Neural cell (in vitro differentiated cells): ENCODE results near the gene GANC.

Source experiments
- CTCF ChIP-seq: fragments of 450-650 bp; IDR thresholded peaks from 2 replicates; pipeline ENCODE4 v1.5.1; 2014; ENCODE audit warnings: antibody characterized with exemption, mild to moderate bottlenecking, moderate library complexity; ENCODE audit not compliant: poor library complexity, severe bottlenecking
- EP300 ChIP-seq: fragments of 450-650 bp; conservative IDR thresholded peaks from 2 replicates; pipeline ENCODE4 v1.6.1; 2014; ENCODE audit warnings: antibody characterized with exemption, mild to moderate bottlenecking, moderate library complexity; ENCODE audit not compliant: poor library complexity, severe bottlenecking
- EZH2 ChIP-seq: fragments of 200-600, 300-800 bp; shearing (Covaris generic), sonication (generic); IDR thresholded peaks from 2 replicates; pipeline ENCODE4 v1.6.1; 2014; ENCODE audit warnings: antibody characterized with exemption, low read length, borderline replicate concordance, mild to moderate bottlenecking; ENCODE audit not compliant: insufficient read depth, poor library complexity, severe bottlenecking
- MXI1 ChIP-seq: fragments of 450-650 bp; conservative IDR thresholded peaks from 2 replicates; pipeline ENCODE4 v1.6.1; 2014; ENCODE audit warnings: antibody characterized with exemption, mild to moderate bottlenecking; ENCODE audit not compliant: poor library complexity, severe bottlenecking
- POLR2AphosphoS5 ChIP-seq: IDR thresholded peaks from 2 replicates; pipeline ENCODE4 v1.6.1; 2012
- RAD21 ChIP-seq: fragments of 450-650 bp; conservative IDR thresholded peaks from 2 replicates; pipeline ENCODE4 v1.6.1; 2014; ENCODE audit warnings: antibody characterized with exemption, mild to moderate bottlenecking, moderate library complexity
- REST ChIP-seq: IDR thresholded peaks from 2 replicates; pipeline ENCODE4 v1.6.1; 2012; ENCODE audit warnings: borderline replicate concordance
- SMC3 ChIP-seq: fragments of 450-650 bp; conservative IDR thresholded peaks from 2 replicates; pipeline ENCODE4 v1.6.1; 2014; ENCODE audit warnings: antibody characterized with exemption, mild to moderate bottlenecking, moderate library complexity; ENCODE audit not compliant: poor library complexity
- TAF1 ChIP-seq: IDR thresholded peaks from 2 replicates; pipeline ENCODE4 v1.6.1; 2012; ENCODE audit warnings: low read depth

- no peak for TF ChIP-seq CTCF
- TF ChIP-seq EP300, result no peak
- no peak for TF ChIP-seq TAF1
- no peak for TF ChIP-seq SMC3
- no peak for TF ChIP-seq POLR2AphosphoS5
- no peak for TF ChIP-seq EZH2
- TF ChIP-seq REST, result no peak
- TF ChIP-seq RAD21, result no peak
- no peak for TF ChIP-seq MXI1
These were observed 1.6 kb downstream of the GANC start for GRCh38 chr15:42274702-42274989.
